GM12878 (cell line): ENCODE results near the gene CYP2S1. TPM values are rescaled to one million over a fixed set of nuclear protein-coding genes. Genes with fewer than 3 reads are reported as not detected.

Experiments
- ATAC-seq: fragments of 200-7000 bp; cut with Tn5 transposase; 3 replicates; pipeline ENCODE4 v1.9.1; 2020; ENCODE audit warnings: mild to moderate bottlenecking, moderate library complexity
- BruUV-seq: library from RNA; stranded (reverse); fragments of 400-500 nt; replicated peaks from 2 replicates; lab custom pipeline; 2021; lab: Mats Ljungman, UMichigan
- CTCF ChIA-PET: fragments of 300-600 bp; sonication (Branson Sonifier 250); formaldehyde crosslinking; extraction: SDS; loops from one replicate; lab custom pipeline; 2021; ENCODE audit warnings: inconsistent platforms; lab: Yijun Ruan, JAX
- POLR2A ChIA-PET: fragments of 350-600 bp; formaldehyde crosslinking; extraction: SDS; loops from one replicate; lab custom pipeline; 2021; ENCODE audit warnings: inconsistent platforms; lab: Charles Lee
- RAD21 ChIA-PET: fragments of 300-600 bp; sonication (Branson Sonifier 250); formaldehyde crosslinking; loops from one replicate; lab custom pipeline; 2023; ENCODE audit warnings: antibody characterized with exemption; ENCODE audit not compliant: unreplicated experiment; lab: Charles Lee
- SMC1A ChIA-PET: fragments of 300-600 bp; sonication (Branson Sonifier 250); formaldehyde crosslinking; loops from one replicate; lab custom pipeline; 2023; ENCODE audit not compliant: unreplicated experiment, uncharacterized antibody; lab: Charles Lee
- DNase-seq: peaks from one replicate; pipeline ENCODE4 v3.0.0-alpha.2; 2011; ENCODE audit warnings: low read depth, low spot score
- FAIRE-seq: peaks from 3 replicates; lab custom pipeline; 2011; peaks lifted over from hg19 to GRCh38; lab: Jason Lieb, UNC
- H2AFZ ChIP-seq: 2 replicates; pipeline ENCODE4 v1.6.0; 2011; ENCODE audit warnings: low read depth, low read length, control low read depth; ENCODE audit not compliant: control insufficient read depth
- H3K27ac ChIP-seq: 2 replicates; pipeline ENCODE4 v1.5.1; 2011; ENCODE audit warnings: control low read depth; ENCODE audit not compliant: control insufficient read depth, insufficient read depth
- H3K27me3 ChIP-seq, 2 experiments: replicated peaks in 1 of 2; 2 replicates each; pipeline versions ENCODE4 v1.6.0 to v1.6.1; 2011; ENCODE audit warnings: low read length in 1 of 2; ENCODE audit not compliant: control insufficient read depth in 2 of 2, insufficient read depth in 2 of 2
- H3K36me3 ChIP-seq, 2 experiments: 2 replicates each; pipeline ENCODE4 v1.5.1; 2011; ENCODE audit warnings: low read length in 1 of 2; ENCODE audit not compliant: control insufficient read depth in 2 of 2, insufficient read depth in 2 of 2
- H3K4me1 ChIP-seq: 2 replicates; pipeline ENCODE4 v1.6.1; 2011; ENCODE audit warnings: mild to moderate bottlenecking, low read length, moderate library complexity, mixed read lengths; ENCODE audit not compliant: control insufficient read depth, insufficient read depth
- H3K4me2 ChIP-seq: 2 replicates; pipeline ENCODE4 v1.6.0; 2011; ENCODE audit warnings: control low read depth; ENCODE audit not compliant: control insufficient read depth, insufficient read depth
- H3K4me3 ChIP-seq: fragments of 200-600 bp; sonication (generic); 2 replicates; pipeline ENCODE4 v1.5.1; 2016
- H3K79me2 ChIP-seq: 2 replicates; pipeline ENCODE4 v1.6.0; 2011; ENCODE audit warnings: low read length; ENCODE audit not compliant: control insufficient read depth, insufficient read depth
- H3K9ac ChIP-seq: 2 replicates; pipeline ENCODE4 v1.8.0; 2011; ENCODE audit warnings: low read length, control low read depth, mixed read lengths; ENCODE audit not compliant: control insufficient read depth, insufficient read depth
- H3K9me3 ChIP-seq: replicated peaks from 3 replicates; pipeline ENCODE4 v1.5.1; 2011; ENCODE audit warnings: mild to moderate bottlenecking, low read length; ENCODE audit not compliant: control insufficient read depth, insufficient read depth
- H4K20me1 ChIP-seq: 2 replicates; pipeline ENCODE4 v1.6.0; 2011; ENCODE audit not compliant: control insufficient read depth, insufficient read depth
- ATF7 ChIP-seq: fragments of 450-650 bp; IDR thresholded peaks from 2 replicates; pipeline ENCODE4 v1.6.1; 2016; ENCODE audit warnings: low read depth, mild to moderate bottlenecking
- HDAC2 ChIP-seq: fragments of 200-600 bp; sonication (generic); IDR thresholded peaks from 2 replicates; pipeline ENCODE4 v1.6.1; 2017
- IKZF1 ChIP-seq: fragments of 450-650 bp; conservative IDR thresholded peaks from 2 replicates; pipeline ENCODE4 v1.6.1; 2017; ENCODE audit warnings: antibody characterized with exemption, mild to moderate bottlenecking
- IKZF2 ChIP-seq, 2 experiments: fragments of 450-650 bp; IDR thresholded peaks; 2 replicates each; pipeline ENCODE4 v1.6.1; 2017; ENCODE audit warnings: mild to moderate bottlenecking in 2 of 2, moderate library complexity in 2 of 2
- SPI1 ChIP-seq: IDR thresholded peaks from 2 replicates; pipeline ENCODE4 v1.6.1; 2011; ENCODE audit warnings: low read depth, mild to moderate bottlenecking, low read length, moderate library complexity, borderline replicate concordance; ENCODE audit not compliant: insufficient read depth
- STAT1 ChIP-seq: fragments of 450-650 bp; conservative IDR thresholded peaks from 2 replicates; pipeline ENCODE4 v1.6.1; 2014; ENCODE audit warnings: antibody characterized with exemption, mild to moderate bottlenecking
- WGBS: methylation state at CpG from one replicate; pipeline ENCODE4 v1.1.6; 2016; ENCODE audit warnings: low lambda C conversion rate; ENCODE audit not compliant: insufficient replicate concordance, insufficient coverage; ENCODE audit errors: missing lambda C conversion rate; 5-methylcytosine and 5-hydroxymethylcytosine counted together
- in situ Hi-C: fragments of 300-500 bp; cut with MboI; formaldehyde crosslinking; loops from 9 replicates; pipeline ENCODE4 v1.14.3; 2018; ENCODE audit warnings: mixed read lengths
- intact Hi-C: fragments of 100-400 bp; cut with micrococcal nuclease; formaldehyde crosslinking; loops from one replicate; pipeline ENCODE4 v1.14.2; 2022; ENCODE audit not compliant: unreplicated experiment
- polyA plus RNA-seq, 11 experiments: library from polyadenylated mRNA; depleted of rRNA in 4 of 11; unstranded in 6 of 11; stranded (reverse) in 5 of 11; fragments of >200 nt; fragmentation: Nextera tagmentation in 4 of 11; fragmentation: Illumina TruSeq in 1 of 11; extraction: Ambion mirVana in 4 of 11; extraction: Trizol in 1 of 11; gene quantifications; 1 replicate in 1 of 11; 2 replicates in 10 of 11; pipeline versions ENCODE4 v1.2.1 to v1.2.3, GENCODE V29; 2011 to 2016; ENCODE audit warnings: inconsistent platforms in 2 of 11, missing spikeins in 2 of 11, low read depth in 1 of 11
- total RNA-seq, 4 experiments: library from RNA; depleted of rRNA in 3 of 4; stranded (reverse); fragments of >200 nt in 3 of 4; fragmentation: Illumina TruSeq in 1 of 4; extraction: Trizol in 1 of 4; gene quantifications; 2 replicates each; pipeline versions ENCODE4 v1.2.1 to v1.2.3, GENCODE V29; 2013 to 2021
- TF ChIP-seq, protein P1 (sequence below): fragments of 450-650 bp; IDR thresholded peaks from 2 replicates; pipeline ENCODE4 v1.6.1; 2016; ENCODE audit warnings: mild to moderate bottlenecking
- TF ChIP-seq, protein P2 (sequence below): fragments of 450-650 bp; IDR thresholded peaks from 2 replicates; pipeline ENCODE4 v1.6.1; 2017; ENCODE audit warnings: low read depth, mild to moderate bottlenecking, moderate library complexity

Gene CYP2S1
- total and polyA plus RNA-seq, 10 of the 15 experiments (the other 5 are each of a cell fraction or from before 2014, with no cell fraction given), result 0.03 to 0.28 (median 0.12) TPM; not detected in 2

DNA sequence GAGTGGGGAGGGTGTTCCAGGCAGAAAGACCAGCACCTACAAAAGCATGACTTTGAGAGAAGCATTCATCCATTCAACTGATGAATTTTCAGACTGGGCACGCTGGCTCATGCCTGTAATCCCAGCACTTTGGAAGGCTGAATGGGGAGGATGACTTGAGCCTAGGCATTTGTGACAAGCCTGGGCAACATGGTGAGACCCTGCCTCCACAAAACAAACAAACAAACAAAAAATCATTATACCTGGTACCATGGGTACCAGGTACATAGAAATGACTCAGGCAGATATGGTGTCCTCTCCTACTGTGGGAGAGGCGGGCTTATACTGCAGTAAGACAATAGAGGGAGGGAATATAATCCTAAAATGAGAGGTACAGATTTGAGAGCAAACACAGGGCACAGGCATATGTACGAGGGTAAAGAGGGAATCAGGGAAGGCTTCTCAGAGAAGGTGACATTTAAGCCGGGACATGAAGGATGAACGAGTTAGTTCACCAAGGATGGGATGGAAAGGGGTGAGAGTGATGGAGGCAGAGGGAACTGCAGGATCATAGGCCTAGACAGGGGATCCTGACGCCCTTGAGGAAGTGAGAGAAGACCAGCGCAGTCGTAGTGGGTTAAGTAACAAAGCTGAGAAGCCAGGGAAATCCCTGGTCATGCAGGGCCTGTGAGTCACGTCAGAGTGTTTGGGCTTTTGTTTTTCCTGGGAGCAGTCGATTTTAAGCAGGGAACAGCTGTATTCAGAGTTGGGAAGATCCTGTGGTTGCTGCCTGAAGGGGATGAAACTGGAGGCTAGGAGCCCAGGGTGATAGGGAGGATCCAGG lies 2.9 kb downstream of the CYP2S1 start:
- ATAC-seq, result peak; percentile 93
- H3K27me3 ChIP-seq, result peaks cover 3 to 15% of the 10 kb centered on the region in 2 experiments
- intact Hi-C loops, result no loop called here
- H3K79me2 ChIP-seq, result no peaks in the 10 kb centered on the region
- no peak overlapping the region for H3K9ac ChIP-seq
- ChIA-PET SMC1A (no interaction called here), CTCF (no interaction called here), RAD21 (no interaction called here), POLR2A (no interaction called here)
- no peaks in the 10 kb centered on the region; the same call in 1 of the 2 replicates for H3K4me1 ChIP-seq
- BruUV-seq, result no TSS peak
- H3K4me3 ChIP-seq, result no peak overlapping the region
- no peak for DNase-seq
- peak; percentile 27 for FAIRE-seq
- no peaks in the 10 kb centered on the region for H4K20me1 ChIP-seq
- H2AFZ ChIP-seq, result peak overlapping the region; percentile 55
- in situ Hi-C loops, result no loop called here
- TF ChIP-seq SPI1 (peak; percentile 89; the same call in 1 of the 2 replicates), ATF7 (peak; percentile 26; the same call in 1 of the 2 replicates), IKZF1 (peak; percentile 57; the same call in 1 of the 2 replicates), IKZF2 (IDR thresholded peaks at IDR 0.05) (peak; percentile 66 to 71), STAT1 (no peak), HDAC2 (no peak)
- TF ChIP-seq, protein P1, sequence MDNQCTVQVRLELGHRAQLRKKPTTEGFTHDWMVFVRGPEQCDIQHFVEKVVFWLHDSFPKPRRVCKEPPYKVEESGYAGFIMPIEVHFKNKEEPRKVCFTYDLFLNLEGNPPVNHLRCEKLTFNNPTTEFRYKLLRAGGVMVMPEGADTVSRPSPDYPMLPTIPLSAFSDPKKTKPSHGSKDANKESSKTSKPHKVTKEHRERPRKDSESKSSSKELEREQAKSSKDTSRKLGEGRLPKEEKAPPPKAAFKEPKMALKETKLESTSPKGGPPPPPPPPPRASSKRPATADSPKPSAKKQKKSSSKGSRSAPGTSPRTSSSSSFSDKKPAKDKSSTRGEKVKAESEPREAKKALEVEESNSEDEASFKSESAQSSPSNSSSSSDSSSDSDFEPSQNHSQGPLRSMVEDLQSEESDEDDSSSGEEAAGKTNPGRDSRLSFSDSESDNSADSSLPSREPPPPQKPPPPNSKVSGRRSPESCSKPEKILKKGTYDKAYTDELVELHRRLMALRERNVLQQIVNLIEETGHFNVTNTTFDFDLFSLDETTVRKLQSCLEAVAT, result 0 out of 2 replicates have a peak, but pooled peaks have one; percentile 17
- TF ChIP-seq, protein P2, sequence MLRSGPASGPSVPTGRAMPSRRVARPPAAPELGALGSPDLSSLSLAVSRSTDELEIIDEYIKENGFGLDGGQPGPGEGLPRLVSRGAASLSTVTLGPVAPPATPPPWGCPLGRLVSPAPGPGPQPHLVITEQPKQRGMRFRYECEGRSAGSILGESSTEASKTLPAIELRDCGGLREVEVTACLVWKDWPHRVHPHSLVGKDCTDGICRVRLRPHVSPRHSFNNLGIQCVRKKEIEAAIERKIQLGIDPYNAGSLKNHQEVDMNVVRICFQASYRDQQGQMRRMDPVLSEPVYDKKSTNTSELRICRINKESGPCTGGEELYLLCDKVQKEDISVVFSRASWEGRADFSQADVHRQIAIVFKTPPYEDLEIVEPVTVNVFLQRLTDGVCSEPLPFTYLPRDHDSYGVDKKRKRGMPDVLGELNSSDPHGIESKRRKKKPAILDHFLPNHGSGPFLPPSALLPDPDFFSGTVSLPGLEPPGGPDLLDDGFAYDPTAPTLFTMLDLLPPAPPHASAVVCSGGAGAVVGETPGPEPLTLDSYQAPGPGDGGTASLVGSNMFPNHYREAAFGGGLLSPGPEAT, result 0 out of 2 replicates have a peak, but pooled peaks have one; percentile 22
- H3K27ac ChIP-seq, result no peak overlapping the region
- no peaks in the 10 kb centered on the region for H3K9me3 ChIP-seq
- no peaks in the 10 kb centered on the region for H3K36me3 ChIP-seq
- no peak overlapping the region for H3K4me2 ChIP-seq
- WGBS, result 11% methylated on average over 10 of the region's 10 CpGs
